ENCODE data around the gene NCBP2.

- TF ChIP-seq ARNTL (CRISPR knock-in tag; IDR thresholded peaks at IDR 0.05; ENCODE audit: borderline replicate concordance, low read depth) (no peak), GLIS3 (CRISPR knock-in tag; IDR thresholded peaks at IDR 0.05) (no peak)
Observed at GRCh38 chr3:196985298-196985697, 43.0 kb upstream of the NCBP2 start.
